NCI-H1092 treated with DMSO at 0.1 percent for 48 hours (cell line): ENCODE measurements around the gene KIR2DL1.
"Not testable (repeated sequence)": the region's sequence is repeated elsewhere in the genome, so short reads cannot be mapped to it uniquely, and the experiment has no call there.

Experiments used
- DNase-seq: peaks from one replicate; lab custom pipeline; 2025; lab: John Stamatoyannopoulos, UW

The KIR2DL1 gene

DNA sequence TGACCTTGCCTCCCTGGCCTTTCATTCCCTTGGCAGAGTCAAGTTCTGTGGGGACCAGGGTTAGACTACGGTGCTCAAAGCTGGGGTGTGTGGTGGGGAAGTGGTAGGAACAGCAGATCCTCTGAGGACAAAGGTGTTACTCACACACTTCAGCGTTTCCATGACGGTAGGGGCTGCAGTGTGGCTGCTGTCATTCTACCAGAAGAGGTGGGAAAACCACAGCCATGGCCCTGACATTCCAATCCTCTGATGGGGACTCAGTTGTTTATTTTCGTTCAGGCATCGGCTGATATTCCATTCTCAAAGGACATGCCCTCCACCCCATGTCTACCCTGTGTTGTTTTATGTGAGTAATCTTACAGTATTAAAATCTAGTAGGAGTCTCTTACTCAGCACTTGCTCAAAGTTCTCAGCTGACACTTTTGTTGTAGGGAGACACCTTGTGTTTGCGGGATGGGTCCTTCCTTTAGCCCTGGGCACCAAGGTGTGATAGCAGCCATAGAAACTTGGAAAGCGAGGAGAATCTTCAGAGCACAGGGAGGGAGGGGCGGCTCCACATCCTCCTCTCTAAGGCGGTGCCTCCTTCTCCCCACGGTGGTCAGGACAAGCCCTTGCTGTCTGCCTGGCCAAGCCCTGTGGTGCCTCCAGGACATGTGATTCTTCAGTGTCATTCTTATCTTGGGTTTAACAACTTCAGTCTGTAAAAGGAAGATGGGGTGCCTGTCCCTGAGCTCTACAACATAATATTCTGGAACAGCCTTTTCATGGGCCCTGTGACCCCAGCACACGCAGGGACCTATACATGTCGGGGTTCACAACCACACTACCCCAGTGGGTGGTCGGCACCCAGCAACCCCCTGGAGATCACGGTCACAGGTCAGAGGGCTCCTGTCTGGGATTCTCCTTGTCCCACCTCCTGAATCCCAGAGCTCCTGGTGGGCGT lies 1.7 kb downstream of the KIR2DL1 start:
- DNase-seq: not testable (repeated sequence)

DNA sequence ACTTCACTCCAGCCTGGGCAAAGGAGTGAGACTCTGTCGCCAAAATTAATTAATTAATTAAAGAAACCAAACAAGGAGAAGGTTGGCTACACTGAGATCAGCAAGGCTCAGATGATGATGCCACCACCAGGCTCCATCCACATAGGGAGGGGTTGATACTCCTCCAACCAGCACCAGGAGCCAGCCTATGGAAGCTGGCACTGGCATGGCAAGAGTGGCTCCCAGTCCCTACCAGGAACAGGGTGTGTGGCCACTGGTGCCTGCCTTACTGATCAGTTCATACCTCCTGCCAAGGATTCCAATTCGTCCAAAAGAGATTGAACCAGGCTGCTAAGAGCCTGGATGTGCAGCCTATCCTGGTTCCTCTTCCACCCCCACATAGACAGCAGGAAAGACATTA lies 3.1 kb downstream of the KIR2DL1 start:
- not testable (repeated sequence) for DNase-seq

DNA sequence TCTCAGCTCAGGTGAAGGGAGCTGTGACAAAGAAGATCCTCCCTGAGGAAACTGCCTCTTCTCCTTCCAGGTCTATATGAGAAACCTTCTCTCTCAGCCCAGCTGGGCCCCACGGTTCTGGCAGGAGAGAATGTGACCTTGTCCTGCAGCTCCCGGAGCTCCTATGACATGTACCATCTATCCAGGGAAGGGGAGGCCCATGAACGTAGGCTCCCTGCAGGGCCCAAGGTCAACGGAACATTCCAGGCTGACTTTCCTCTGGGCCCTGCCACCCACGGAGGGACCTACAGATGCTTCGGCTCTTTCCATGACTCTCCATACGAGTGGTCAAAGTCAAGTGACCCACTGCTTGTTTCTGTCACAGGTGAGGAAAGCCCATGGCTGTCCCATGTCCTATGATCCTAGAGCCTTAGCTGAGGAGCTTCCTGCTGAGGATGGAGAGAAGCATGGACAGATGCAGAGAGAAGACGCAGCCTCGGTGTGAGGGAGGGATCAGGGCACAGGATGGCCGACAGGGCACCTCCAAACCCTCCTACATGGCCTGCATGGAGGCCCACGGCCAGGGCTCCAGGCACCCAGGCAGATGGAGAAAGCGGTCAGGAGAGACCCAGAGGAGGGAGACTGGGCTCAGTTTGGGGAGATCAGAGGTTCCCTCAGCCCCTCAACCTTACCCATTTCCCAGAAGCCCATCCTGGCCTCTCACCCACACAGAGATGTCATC lies 5.7 kb downstream of the KIR2DL1 start:
- DNase-seq: not testable (repeated sequence)

DNA sequence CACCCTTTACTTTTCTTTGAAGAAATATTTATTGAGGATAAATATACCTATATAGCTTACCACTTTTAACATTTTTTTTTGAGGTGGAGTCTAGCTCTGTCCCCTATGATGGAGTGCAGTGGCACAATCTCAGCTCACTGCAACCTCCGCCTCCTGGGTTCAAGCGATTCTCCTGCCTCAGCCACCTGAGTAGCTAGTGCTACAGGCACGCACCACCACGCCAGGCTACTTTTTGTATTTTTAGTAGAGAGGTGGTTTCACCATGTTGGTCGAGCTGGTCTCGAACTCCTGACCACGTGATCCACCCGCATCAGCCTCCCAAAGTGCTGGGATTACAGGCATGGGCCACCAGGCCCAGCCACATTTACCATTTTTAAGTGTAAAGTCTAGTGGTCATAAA lies 6.2 kb downstream of the KIR2DL1 start:
- DNase-seq: not testable (repeated sequence)

DNA sequence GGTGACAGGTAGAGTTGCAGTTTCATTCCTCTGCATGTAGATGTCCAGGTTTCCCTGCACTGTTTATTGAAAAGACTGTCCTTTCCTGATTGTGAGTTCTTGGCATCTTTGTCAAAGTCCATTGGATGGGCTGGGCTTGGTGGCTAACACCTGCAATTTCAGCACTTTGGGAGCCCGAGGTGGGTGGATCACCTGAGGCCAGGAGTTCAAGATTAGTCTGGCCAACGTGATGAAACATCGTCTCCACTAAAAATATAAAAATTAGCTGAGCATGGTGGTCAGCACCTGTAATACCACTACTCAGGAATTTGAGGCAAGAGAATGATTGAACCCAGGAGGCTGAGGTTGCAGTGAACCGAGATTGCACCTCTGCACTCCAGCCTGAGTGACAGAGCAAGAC lies 8.3 kb downstream of the KIR2DL1 start:
- DNase-seq: not testable (repeated sequence)

DNA sequence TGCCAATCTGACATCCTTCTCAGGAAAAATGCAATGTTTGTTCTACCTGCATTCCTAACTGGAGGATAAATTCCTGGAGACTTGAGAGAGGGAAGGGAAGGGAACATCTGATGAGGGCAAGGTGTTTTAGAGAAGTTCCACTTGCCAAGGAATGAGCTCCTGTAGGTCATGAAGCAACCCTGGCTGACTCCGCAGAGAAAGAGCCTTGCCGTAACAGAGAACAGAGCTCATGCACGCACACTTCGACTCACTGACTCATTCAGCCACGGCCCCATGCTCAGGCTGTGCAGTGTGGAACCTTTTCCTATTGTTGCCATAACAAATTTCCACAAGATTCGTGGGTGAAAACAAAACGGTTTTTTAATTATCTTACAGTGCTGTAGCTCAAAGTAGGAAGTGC lies 9.3 kb downstream of the KIR2DL1 start:
- not testable (repeated sequence) for DNase-seq

DNA sequence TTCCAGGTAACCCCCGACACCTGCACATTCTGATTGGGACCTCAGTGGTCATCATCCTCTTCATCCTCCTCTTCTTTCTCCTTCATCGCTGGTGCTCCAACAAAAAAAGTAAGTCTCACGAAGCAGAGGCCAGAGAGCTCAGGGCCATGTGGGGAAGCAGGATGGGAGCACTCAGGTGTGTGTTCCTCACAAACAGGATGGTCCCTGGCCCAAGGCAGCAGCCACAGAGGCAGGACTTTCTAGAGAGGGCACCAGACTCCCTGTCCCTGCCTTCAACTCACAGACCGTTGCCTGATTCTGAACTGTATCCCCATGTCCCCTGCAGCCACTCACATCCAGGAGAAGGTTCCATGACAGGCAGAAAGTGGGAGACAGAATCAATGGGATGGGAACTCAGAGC lies 13.3 kb downstream of the KIR2DL1 start:
- not testable (repeated sequence) for DNase-seq

DNA sequence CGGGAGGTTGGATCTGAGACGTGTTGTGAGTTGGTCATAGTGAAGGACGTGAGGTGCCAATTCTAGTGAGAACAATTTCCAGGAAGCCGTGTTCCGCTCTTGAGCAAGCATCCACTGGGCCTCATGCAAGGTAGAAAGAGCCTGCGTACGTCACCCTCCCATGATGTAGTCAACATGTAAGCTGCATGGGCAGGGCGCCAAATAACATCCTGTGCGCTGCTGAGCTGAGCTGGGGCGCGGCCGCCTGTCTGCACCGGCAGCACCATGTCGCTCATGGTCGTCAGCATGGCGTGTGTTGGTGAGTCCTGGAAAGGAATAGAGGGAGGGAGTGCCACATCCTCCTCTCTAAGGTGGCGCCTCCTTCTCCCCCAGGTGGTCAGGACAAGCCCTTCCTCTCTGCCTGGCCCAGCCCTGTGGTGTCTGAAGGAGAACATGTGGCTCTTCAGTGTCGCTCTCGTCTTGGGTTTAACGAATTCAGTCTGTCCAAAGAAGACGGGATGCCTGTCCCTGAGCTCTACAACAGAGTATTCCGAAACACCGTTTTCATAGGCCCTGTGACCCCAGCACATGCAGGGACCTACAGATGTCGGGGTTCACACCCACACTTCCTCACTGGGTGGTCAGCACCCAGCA lies 16.6 kb downstream of the KIR2DL1 start:
- DNase-seq: not testable (repeated sequence)

DNA sequence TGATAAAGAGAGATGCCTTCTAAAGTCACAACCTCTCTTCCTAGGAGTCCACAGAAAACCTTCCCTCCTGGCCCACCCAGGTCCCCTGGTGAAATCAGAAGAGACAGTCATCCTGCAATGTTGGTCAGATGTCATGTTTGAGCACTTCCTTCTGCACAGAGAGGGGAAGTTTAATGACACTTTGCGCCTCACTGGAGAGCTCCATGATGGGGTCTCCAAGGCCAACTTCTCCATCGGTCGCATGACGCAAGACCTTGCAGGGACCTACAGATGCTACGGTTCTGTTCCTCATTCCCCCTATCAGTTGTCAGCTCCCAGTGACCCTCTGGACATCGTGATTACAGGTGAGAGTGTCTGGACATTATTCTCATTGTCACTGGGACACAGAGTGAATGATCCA lies 18.6 kb downstream of the KIR2DL1 start:
- not testable (repeated sequence) for DNase-seq

DNA sequence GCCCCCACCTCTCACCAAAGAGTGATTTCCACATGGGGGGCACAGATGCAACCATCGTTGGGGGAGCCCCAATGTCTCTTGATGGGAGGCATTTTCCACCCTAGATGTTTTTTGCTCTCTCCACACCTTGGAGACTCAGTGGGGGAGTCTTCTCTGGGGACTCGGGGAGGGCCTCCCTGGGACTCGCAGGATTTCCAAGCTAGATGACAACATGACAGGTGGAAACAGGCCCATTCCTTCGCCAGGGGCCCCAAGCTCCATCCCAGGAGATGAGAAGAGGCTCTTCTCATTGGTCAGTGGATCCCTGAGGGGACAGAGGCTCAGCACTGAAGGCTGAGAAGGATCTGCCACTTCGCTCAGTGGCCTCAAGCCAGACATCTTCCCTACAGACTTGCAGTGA lies 21.1 kb downstream of the KIR2DL1 start:
- DNase-seq: no peak

DNA sequence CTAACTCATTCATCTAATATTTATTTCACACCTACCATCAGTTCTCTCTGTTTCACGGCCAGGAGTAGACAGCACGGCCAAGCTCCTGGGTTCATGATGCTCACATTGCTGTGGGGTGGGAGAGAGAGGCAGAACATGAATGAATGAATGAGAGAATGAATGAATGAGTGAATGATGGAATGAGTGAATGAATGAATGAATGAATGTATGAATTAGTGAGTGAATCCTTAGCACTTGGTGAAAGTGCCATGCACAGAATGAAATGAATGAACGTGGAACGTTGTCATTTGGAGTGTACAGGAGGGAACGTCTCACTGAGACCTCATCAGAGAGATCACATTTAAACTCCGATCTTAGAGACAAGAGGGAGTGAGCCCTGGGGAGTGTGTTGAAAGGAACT lies 21.9 kb downstream of the KIR2DL1 start:
- no peak for DNase-seq

DNA sequence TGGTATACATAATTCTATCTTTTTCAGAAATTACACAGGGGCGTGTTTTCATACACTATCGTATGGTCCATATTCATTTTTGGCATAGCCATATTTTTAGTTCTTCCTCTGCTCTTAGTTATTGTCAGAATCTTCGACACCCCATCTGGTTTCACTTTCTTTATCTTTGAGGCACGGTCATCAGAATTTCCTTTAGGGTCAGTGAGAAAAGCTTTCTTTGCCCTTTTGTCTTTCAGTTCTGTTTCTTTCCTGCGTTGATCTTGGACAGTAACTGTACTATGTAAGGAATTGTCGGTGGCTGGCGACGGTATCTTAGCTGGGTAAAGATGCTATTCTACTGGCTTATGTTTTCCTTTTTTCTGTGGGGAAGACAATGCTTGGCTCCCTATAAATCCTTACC lies 23.2 kb downstream of the KIR2DL1 start:
- DNase-seq: no peak

DNA sequence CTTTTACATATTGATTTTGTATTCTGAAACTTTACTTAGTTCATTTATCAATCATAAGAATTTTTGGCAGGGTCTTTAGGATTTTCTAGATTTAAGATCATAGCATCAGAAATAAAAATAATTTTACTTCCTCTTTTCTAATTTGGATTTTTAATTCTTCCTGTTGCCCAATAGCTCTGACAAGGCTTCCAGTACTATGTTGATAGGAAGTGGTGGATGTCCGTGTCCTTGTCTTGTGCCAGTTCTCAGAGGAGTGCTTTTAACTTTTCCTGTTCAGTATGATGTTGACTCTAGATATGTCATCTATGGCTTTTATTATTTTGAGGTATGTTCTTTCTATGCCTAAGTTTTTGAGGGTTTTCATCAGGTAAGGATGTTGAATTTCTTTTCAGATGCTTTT lies 26.2 kb downstream of the KIR2DL1 start:
- DNase-seq: no peak

DNA sequence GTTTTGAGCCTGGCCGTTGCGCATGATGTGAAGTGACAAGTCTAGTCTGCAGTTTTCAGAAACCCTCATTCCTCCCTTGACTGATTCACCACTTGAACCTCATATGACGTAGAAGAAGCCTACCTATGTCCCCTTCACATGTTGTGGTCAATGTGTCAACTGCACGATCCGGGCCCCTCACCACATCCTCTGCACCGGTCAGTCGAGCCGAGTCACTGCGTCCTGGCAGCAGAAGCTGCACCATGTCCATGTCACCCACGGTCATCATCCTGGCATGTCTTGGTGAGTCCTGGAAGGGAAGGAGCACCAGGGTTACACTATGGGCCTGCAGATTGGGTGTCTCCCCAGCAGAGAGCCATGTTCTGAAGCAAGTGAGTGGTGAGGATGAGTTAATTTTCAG lies 33.8 kb downstream of the KIR2DL1 start, which contains the start of gene KIR2DL4:
Gene KIR2DL4, plus strand, starts transcription at position 201 of the 400 bp plus-strand sequence. Its CDS starts 42 bp downstream, at position 243.
- DNase-seq: no peak

DNA sequence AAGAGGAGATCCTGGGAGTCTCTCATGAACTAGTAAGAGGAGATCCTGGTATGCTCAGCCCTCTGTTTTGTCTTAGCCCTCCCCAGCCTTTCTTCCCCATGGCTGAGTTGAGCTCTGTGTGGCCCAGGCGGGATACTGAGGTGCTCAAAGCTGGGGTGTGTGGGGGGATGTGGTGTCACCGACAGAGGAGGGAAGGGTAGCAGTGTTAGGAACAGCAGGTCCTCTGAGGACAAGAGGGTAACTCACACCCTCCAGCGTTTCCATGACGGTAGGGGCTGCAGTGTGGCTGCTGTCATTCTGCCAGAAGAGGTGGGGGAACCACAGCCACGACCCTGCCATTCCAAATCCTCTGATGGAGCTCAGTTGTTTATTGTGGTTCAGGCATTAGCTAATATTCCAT lies 34.5 kb downstream of the KIR2DL1 start:
- DNase-seq: no peak

DNA sequence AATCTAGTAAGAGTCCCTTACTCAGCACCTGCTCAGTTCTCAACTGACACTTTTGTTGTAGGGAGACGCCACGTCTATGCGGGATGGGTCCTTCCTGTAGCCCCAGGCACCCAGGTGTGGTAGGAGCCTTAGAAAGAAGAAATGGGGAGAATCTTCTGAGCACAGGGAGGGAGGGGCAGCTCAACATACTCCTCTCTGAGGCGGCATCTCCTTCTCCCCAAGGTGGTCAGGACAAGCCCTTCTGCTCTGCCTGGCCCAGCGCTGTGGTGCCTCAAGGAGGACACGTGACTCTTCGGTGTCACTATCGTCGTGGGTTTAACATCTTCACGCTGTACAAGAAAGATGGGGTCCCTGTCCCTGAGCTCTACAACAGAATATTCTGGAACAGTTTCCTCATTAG lies 35.0 kb downstream of the KIR2DL1 start:
- no peak for DNase-seq

DNA sequence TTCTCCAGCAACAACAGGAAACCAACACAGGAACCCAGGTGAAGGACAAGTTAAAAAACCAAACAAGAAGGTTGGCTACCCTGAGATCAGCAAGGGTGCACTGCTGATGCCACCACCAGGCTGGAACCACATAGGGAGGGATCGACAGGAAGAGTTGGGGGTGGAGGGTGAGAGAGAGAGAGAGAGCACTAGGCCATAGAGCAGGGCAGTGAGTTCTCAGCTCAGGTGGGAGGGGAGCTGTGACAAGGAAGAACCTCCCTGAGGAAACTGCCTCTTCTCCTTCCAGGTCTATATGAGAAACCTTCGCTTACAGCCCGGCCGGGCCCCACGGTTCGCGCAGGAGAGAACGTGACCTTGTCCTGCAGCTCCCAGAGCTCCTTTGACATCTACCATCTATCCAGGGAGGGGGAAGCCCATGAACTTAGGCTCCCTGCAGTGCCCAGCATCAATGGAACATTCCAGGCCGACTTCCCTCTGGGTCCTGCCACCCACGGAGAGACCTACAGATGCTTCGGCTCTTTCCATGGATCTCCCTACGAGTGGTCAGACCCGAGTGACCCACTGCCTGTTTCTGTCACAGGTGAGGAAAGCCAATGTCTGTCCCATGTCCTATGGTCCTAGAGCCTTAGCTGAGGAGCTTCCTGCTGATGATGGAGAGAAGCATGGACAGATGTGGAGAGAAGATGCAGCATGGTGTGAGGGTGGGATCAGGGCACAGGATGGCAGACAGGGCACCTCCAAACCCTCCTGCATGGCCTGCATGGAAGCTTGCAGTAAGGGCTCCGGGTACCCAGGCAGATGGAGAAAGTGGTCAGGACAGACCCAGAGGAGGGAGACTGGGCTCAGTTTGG lies 36.3 kb downstream of the KIR2DL1 start:
- no peak for DNase-seq

DNA sequence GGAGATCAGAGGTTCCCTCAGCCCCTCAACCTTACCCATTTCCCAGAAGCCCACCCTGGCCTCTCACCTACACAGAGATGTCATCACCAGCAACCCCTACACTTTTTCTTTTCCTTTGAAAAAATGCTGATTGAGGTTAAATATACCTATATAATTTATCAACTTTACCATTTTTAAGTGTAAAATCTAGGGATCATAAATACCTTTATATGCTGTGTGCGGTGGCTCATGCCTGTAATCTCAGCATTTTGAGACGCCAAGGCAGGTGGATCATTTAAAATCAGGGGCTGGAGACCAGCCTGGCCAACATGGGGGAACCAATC lies 36.9 kb downstream of the KIR2DL1 start:
- no peak for DNase-seq

DNA sequence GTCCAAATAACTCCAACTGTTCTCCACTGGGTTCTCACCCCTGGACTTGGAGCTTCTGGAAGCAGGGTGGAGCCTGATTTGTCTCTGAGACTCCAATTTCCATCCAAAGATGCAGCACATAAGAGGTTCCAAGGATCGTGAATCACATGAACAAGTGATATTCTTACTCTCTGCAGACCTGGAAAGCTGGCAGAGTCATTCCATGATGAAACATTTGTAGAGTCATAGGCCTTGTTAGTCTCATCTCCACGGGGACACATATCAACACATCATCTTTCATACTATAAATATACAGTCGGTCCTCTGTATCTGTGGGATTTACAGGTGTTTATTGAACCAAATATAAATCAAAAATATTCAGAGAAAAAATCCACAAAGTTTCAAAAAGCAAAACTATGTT lies 45.0 kb downstream of the KIR2DL1 start:
- DNase-seq: not testable (repeated sequence)

DNA sequence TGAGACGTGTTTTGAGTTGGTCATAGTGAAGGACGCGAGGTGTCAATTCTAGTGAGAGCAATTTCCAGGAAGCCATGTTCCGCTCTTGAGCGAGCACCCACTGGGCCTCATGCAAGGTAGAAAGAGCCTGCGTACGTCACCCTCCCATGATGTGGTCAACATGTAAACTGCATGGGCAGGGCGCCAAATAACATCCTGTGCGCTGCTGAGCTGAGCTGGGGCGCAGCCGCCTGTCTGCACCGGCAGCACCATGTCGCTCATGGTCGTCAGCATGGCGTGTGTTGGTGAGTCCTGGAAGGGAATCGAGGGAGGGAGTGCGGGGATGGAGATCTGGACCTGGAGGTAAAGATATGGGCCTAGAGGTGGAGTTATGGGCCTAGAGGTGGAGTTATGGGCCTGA lies 46.7 kb downstream of the KIR2DL1 start, which contains the start of gene KIR3DL1:
Gene KIR3DL1, plus strand, starts transcription at position 218 of the 400 bp plus-strand sequence.
- DNase-seq: not testable (repeated sequence)

DNA sequence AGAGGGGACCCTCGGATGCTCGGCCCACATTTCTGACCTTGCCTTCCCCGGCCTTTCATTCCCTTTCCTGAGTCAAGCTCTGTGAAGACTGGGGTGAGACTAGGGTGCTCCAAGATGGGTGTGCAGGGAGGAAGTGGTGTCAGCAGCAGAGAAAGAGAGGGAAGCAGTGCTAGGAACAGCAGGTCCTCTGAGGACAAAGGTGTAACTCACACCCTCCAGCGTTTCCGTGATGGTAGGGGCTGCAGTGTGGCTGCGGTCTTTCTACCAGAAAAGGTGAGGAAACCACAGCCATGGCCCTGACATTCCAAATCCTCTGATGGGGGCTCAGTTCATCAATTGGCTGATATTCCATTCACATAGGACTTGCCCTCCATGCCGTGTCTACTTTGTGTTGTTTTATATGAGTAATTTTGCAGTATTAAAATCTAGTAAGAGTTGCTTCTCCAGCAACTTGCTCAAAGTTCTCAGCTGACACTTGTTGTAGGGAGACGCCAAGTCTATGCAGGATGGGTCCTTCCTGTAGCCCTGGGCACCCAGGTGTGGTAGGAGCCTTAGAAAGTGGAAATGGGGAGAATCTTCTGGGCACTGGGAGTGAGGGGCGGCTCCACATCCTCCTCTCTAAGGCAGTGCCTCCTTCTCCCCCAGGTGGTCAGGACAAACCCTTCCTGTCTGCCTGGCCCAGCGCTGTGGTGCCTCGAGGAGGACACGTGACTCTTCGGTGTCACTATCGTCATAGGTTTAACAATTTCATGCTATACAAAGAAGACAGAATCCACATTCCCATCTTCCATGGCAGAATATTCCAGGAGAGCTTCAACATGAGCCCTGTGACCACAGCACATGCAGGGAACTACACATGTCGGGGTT lies 48.3 kb downstream of the KIR2DL1 start:
- no peak for DNase-seq
